Fibroblast of the aortic adventitia (primary cell): ENCODE measurements around the gene SCGB1C2. TPM values are rescaled to one million over a fixed set of nuclear protein-coding genes. Genes with fewer than 3 reads are reported as not detected.

Experiments
- DNase-seq: peaks from one replicate; pipeline ENCODE4 v3.0.0-alpha.2; 2010; ENCODE audit warnings: low read depth
- H3K4me3 ChIP-seq: 2 replicates; pipeline ENCODE4 v1.5.1; 2011; ENCODE audit warnings: low read depth, mild to moderate bottlenecking, control low read depth, low read length, moderate library complexity
- CTCF ChIP-seq: IDR thresholded peaks from 2 replicates; pipeline ENCODE4 v1.5.1; 2011; ENCODE audit warnings: mild to moderate bottlenecking, low read length, control low read depth, inconsistent platforms; ENCODE audit not compliant: insufficient read depth
- total RNA-seq: library from RNA; depleted of rRNA; stranded (reverse); fragments of >200 nt; gene quantifications from 2 replicates; pipeline ENCODE4 v1.2.3, GENCODE V29; 2012; ENCODE audit warnings: low replicate concordance

The SCGB1C2 gene
- total RNA-seq, 1 donor: not detected

GRCh38 chr17:177155-177554, 39.8 kb downstream of the SCGB1C2 start:
- no peak for DNase-seq
- H3K4me3 ChIP-seq: no peak overlapping the region
- no peak for TF ChIP-seq CTCF

DNA sequence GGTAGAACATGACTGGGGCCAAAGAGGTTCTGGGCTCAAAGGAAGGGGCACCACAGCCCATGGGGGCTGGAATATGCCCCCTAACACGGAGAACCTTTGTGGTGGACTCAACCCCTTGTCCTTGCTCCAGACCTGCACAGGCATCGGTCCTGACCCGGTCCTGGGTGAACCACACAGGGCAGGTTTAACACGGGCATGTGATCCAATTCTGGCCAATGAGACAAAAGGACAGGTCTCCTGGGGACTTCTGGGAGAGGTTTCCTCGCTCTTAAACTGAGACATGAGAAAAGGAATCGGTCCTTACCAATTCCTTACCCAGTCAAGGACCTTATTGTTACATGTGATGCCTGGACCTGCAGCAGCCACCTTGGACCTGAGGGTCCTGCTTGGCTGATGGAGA, 40.4 kb downstream of the SCGB1C2 start:
- no peak overlapping the region for H3K4me3 ChIP-seq
- no peak for TF ChIP-seq CTCF
- DNase-seq: no peak

GRCh38 chr17:178292-179065, 41.1 kb downstream of the SCGB1C2 start:
- DNase-seq: no peak
- TF ChIP-seq CTCF: no peak
- H3K4me3 ChIP-seq: no peak overlapping the region

- DNase-seq: no peak
- TF ChIP-seq CTCF: no peak
- no peak overlapping the region for H3K4me3 ChIP-seq
These were observed 41.7 kb downstream of the SCGB1C2 start for GRCh38 chr17:179066-179432.

DNA sequence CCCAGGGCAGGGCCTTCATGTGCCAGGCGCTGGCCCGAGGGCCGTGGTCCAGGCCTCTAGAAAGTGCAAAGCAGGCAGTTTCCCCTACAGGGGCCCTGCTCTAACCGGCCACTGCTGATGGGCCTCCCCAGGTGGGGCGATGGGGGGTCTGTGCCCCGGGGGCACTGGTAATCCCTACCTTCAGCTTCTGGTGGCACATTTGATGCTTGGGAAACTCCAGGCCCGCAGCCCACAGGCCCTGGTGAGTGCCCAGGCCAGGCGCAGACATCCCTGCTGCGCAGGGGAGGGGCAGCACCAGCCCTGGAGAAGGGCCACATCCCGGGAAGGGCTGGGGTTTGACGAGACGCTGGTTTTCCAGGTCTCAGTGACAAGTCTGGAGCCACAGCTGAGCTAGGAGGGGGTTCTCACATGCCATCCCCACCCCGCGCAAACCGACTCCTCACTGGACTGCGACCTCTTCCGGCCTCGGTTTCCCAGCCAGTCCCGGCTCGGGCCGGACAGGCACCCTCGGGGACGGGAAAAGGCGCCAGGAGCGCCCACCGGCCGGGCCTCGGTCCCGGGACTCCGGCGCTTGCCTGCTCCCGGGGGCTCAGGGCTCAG, 42.5 kb downstream of the SCGB1C2 start:
- no peak for DNase-seq
- H3K4me3 ChIP-seq: no peak overlapping the region
- TF ChIP-seq CTCF: no peak

- no peak for TF ChIP-seq CTCF
- H3K4me3 ChIP-seq: no peak overlapping the region
- no peak for DNase-seq
These were observed 43.2 kb downstream of the SCGB1C2 start for GRCh38 chr17:180381-181244.
